IMR-90 (cell line): ENCODE results near the gene MAP1LC3A. TPM values are rescaled to one million over a fixed set of nuclear protein-coding genes. Genes with fewer than 3 reads are reported as not detected.

Experiments
- ATAC-seq: fragments of 200-7000 bp; cut with Tn5 transposase; 2 replicates; pipeline ENCODE4 v1.9.1; 2020; ENCODE audit warnings: low read depth, mild to moderate bottlenecking, moderate library complexity
- BruUV-seq: library from RNA; stranded (reverse); fragments of 400-500 nt; replicated peaks from 2 replicates; lab custom pipeline; 2021; lab: Mats Ljungman, UMichigan
- CTCF ChIA-PET: fragments of 300-600 bp; formaldehyde crosslinking; extraction: SDS; loops from one replicate; lab custom pipeline; 2021; ENCODE audit warnings: antibody characterized with exemption; lab: Yijun Ruan, JAX
- POLR2A ChIA-PET: fragments of 300-600 bp; sonication (Branson Sonifier 250); formaldehyde crosslinking; loops from one replicate; lab custom pipeline; 2022; ENCODE audit warnings: antibody characterized with exemption; ENCODE audit not compliant: unreplicated experiment; lab: Charles Lee
- DNase-seq: peaks from one replicate; pipeline ENCODE4 v3.0.0; 2013
- H2AFZ ChIP-seq: replicated peaks from 2 replicates; pipeline ENCODE3; 2013; ENCODE audit warnings: low read length, mild to moderate bottlenecking; ENCODE audit not compliant: poor library complexity
- H2AK5ac ChIP-seq: 2 replicates; pipeline ENCODE4 v1.6.1; 2013; ENCODE audit warnings: low read depth, low read length, inconsistent platforms
- H2AK9ac ChIP-seq: replicated peaks from 2 replicates; pipeline ENCODE3; 2013; ENCODE audit warnings: mild to moderate bottlenecking, low read depth, low read length, moderate library complexity; ENCODE audit not compliant: poor library complexity
- H2BK120ac ChIP-seq: 2 replicates; pipeline ENCODE4 v1.6.1; 2013; ENCODE audit warnings: low read depth, low read length, inconsistent platforms
- H2BK15ac ChIP-seq: 3 replicates; pipeline ENCODE4 v1.6.1; 2013; ENCODE audit warnings: low read depth, low read length, inconsistent platforms
- H2BK20ac ChIP-seq: 2 replicates; pipeline ENCODE4 v1.6.1; 2013; ENCODE audit warnings: low read depth, mild to moderate bottlenecking, inconsistent platforms, low read length, moderate library complexity
- H2BK5ac ChIP-seq: 2 replicates; pipeline ENCODE4 v1.6.1; 2013; ENCODE audit warnings: mild to moderate bottlenecking, low read depth, low read length, inconsistent platforms; ENCODE audit not compliant: poor library complexity, severe bottlenecking
- H3K14ac ChIP-seq: replicated peaks from 2 replicates; pipeline ENCODE4 v1.6.1; 2013; ENCODE audit warnings: low read depth, low read length, inconsistent platforms
- H3K18ac ChIP-seq: 2 replicates; pipeline ENCODE4 v1.6.1; 2013; ENCODE audit warnings: low read depth, low read length, control low read depth
- H3K23ac ChIP-seq: 2 replicates; pipeline ENCODE4 v1.6.1; 2013; ENCODE audit warnings: low read depth, low read length, inconsistent platforms
- H3K27ac ChIP-seq: 2 replicates; pipeline ENCODE4 v1.5.1; 2013; ENCODE audit warnings: mild to moderate bottlenecking, control low read depth, low read length; ENCODE audit not compliant: insufficient read depth
- H3K27me3 ChIP-seq: 2 replicates; pipeline ENCODE4 v1.6.1; 2013; ENCODE audit warnings: low read length; ENCODE audit not compliant: control insufficient read depth, insufficient read depth
- H3K36me3 ChIP-seq: 2 replicates; pipeline ENCODE4 v1.6.1; 2013; ENCODE audit warnings: low read length, mixed read lengths; ENCODE audit not compliant: control insufficient read depth, insufficient read depth
- H3K4ac ChIP-seq: 2 replicates; pipeline ENCODE4 v1.6.1; 2013; ENCODE audit warnings: low read depth, low read length, inconsistent platforms
- H3K4me1 ChIP-seq: 2 replicates; pipeline ENCODE4 v1.6.1; 2013; ENCODE audit warnings: low read length, mixed read lengths; ENCODE audit not compliant: control insufficient read depth, insufficient read depth
- H3K4me2 ChIP-seq: 2 replicates; pipeline ENCODE4 v1.6.1; 2013; ENCODE audit warnings: low read depth, mild to moderate bottlenecking, control low read depth, low read length, moderate library complexity
- H3K4me3 ChIP-seq: 2 replicates; pipeline ENCODE4 v1.5.1; 2013; ENCODE audit warnings: low read depth, mild to moderate bottlenecking, control low read depth, low read length, moderate library complexity; ENCODE audit not compliant: insufficient read depth
- H3K56ac ChIP-seq: 2 replicates; pipeline ENCODE4 v1.6.1; 2013; ENCODE audit warnings: low read length, inconsistent platforms; ENCODE audit not compliant: insufficient read depth; ENCODE audit errors: extremely low read depth
- H3K79me1 ChIP-seq, 2 experiments: 2 replicates each; pipeline ENCODE4 v1.6.1; 2013; ENCODE audit warnings: low read length in 2 of 2, inconsistent platforms in 1 of 2, low read depth in 1 of 2
- H3K9ac ChIP-seq: 2 replicates; pipeline ENCODE4 v1.6.1; 2013; ENCODE audit warnings: low read depth, low read length, control low read depth
- H3K9me1 ChIP-seq: 2 replicates; pipeline ENCODE4 v1.6.1; 2013; ENCODE audit warnings: low read length, inconsistent platforms; ENCODE audit not compliant: insufficient read depth
- H3K9me3 ChIP-seq: 2 replicates; pipeline ENCODE4 v1.6.1; 2013; ENCODE audit warnings: low read length; ENCODE audit not compliant: control insufficient read depth, insufficient read depth
- H4K20me1 ChIP-seq: 2 replicates; pipeline ENCODE4 v1.6.1; 2013; ENCODE audit warnings: low read length, inconsistent platforms; ENCODE audit not compliant: insufficient read depth
- H4K5ac ChIP-seq: 2 replicates; pipeline ENCODE4 v1.6.1; 2013; ENCODE audit warnings: mild to moderate bottlenecking, low read depth, low read length, control low read depth
- H4K8ac ChIP-seq, 2 experiments: 2 replicates each; pipeline ENCODE4 v1.6.1; 2013; ENCODE audit warnings: low read depth in 2 of 2, low read length in 2 of 2, control low read depth in 1 of 2, inconsistent platforms in 1 of 2
- H4K91ac ChIP-seq: 2 replicates; pipeline ENCODE4 v1.6.1; 2013; ENCODE audit warnings: low read depth, low read length, inconsistent platforms; ENCODE audit not compliant: insufficient read depth
- BHLHE40 ChIP-seq: fragments of 150-350 bp; IDR thresholded peaks from 2 replicates; pipeline ENCODE4 v1.6.1; 2016; ENCODE audit warnings: mild to moderate bottlenecking, low read depth, low read length
- CEBPB ChIP-seq: IDR thresholded peaks from 2 replicates; pipeline ENCODE4 v1.6.1; 2012; ENCODE audit warnings: low read depth, low read length, improper control_type of control experiment
- CHD1 ChIP-seq: IDR thresholded peaks from 2 replicates; pipeline ENCODE4 v1.6.1; 2012; ENCODE audit warnings: low read depth, low read length, improper control_type of control experiment
- ELK1 ChIP-seq: fragments of 150-350 bp; IDR thresholded peaks from 2 replicates; pipeline ENCODE4 v1.6.1; 2016; ENCODE audit warnings: low read depth, mild to moderate bottlenecking, low read length, moderate library complexity, borderline replicate concordance
- FOS ChIP-seq: fragments of 150-350 bp; IDR thresholded peaks from 2 replicates; pipeline ENCODE4 v1.6.1; 2016; ENCODE audit warnings: low read depth, low read length
- MAFK ChIP-seq: IDR thresholded peaks from 2 replicates; pipeline ENCODE4 v1.6.1; 2012; ENCODE audit warnings: low read depth, low read length, improper control_type of control experiment
- MAZ ChIP-seq: IDR thresholded peaks from 2 replicates; pipeline ENCODE4 v1.6.1; 2012; ENCODE audit warnings: low read depth, mild to moderate bottlenecking, low read length, improper control_type of control experiment, moderate library complexity, borderline replicate concordance
- MXI1 ChIP-seq: IDR thresholded peaks from 2 replicates; pipeline ENCODE4 v1.6.1; 2012; ENCODE audit warnings: low read depth, mild to moderate bottlenecking, low read length, moderate library complexity, borderline replicate concordance
- NFE2L2 ChIP-seq: fragments of 150-350 bp; IDR thresholded peaks from 2 replicates; pipeline ENCODE4 v1.6.1; 2016; ENCODE audit warnings: low read depth, mild to moderate bottlenecking, low read length
- POLR2A ChIP-seq: IDR thresholded peaks from 2 replicates; pipeline ENCODE4 v1.6.1; 2012; ENCODE audit warnings: mild to moderate bottlenecking, low read depth, low read length
- RAD21 ChIP-seq: IDR thresholded peaks from 2 replicates; pipeline ENCODE4 v1.6.1; 2012; ENCODE audit warnings: low read length, improper control_type of control experiment
- RFX5 ChIP-seq: IDR thresholded peaks from 2 replicates; pipeline ENCODE4 v1.8.0; 2012; ENCODE audit warnings: low read depth, mild to moderate bottlenecking, low read length, moderate library complexity
- SMC3 ChIP-seq: fragments of 150-350 bp; IDR thresholded peaks from 2 replicates; pipeline ENCODE4 v1.6.1; 2016; ENCODE audit warnings: low read depth, mild to moderate bottlenecking, antibody characterized with exemption, low read length, moderate library complexity
- WGBS, 2 experiments: methylation state at CpG; one replicate each; pipeline versions ENCODE4 v1.1.5 to v1.1.7; 2013; ENCODE audit warnings: missing lambda C conversion rate in 2 of 2; ENCODE audit not compliant: insufficient read length in 1 of 2; ENCODE audit errors: extremely low coverage in 2 of 2; 5-methylcytosine and 5-hydroxymethylcytosine counted together
- dilution Hi-C: fragments of 300-500 bp; cut with HindIII; formaldehyde crosslinking; loops from one replicate; pipeline ENCODE4 v1.14.3; 2018; ENCODE audit warnings: low sequenced_read_pairs; ENCODE audit not compliant: unreplicated experiment
- in situ Hi-C: fragments of 300-500 bp; cut with MboI; formaldehyde crosslinking; loops from 3 replicates; pipeline ENCODE4 v1.14.3; 2019; ENCODE audit warnings: low sequenced_read_pairs, inconsistent platforms, mixed read lengths
- intact Hi-C: fragments of 100-400 bp; cut with micrococcal nuclease; formaldehyde crosslinking; loops from 2 replicates; pipeline ENCODE4 v1.10.0; 2022
- polyA plus RNA-seq, 3 experiments: library from polyadenylated mRNA; depleted of rRNA; stranded (reverse); fragments of >200 nt; gene quantifications; 2 replicates each; pipeline ENCODE4 v1.2.3, GENCODE V29; 2012; ENCODE audit warnings: low replicate concordance in 1 of 3
- total RNA-seq: library from RNA; depleted of rRNA; stranded (reverse); fragments of >200 nt; gene quantifications from 2 replicates; pipeline ENCODE4 v1.2.3, GENCODE V29; 2012
- TF ChIP-seq, protein P1 (sequence below): conservative IDR thresholded peaks from 2 replicates; pipeline ENCODE4 v1.5.1; 2012; ENCODE audit warnings: mild to moderate bottlenecking, low read depth, low read length, improper control_type of control experiment
- TF ChIP-seq, protein P2 (sequence below): fragments of 150-350 bp; IDR thresholded peaks from 2 replicates; pipeline ENCODE4 v1.6.1; 2017; ENCODE audit warnings: mild to moderate bottlenecking, antibody characterized with exemption, low read length, low read depth

MAP1LC3A gene
- total and polyA plus RNA-seq, 2 of the 4 experiments (the other 2 are of a cell fraction) = 10.0 to 39.7 TPM

- Histone ChIP-seq H3K27me3 (no peaks in the 10 kb centered on the region), H2AFZ (no peak overlapping the region), H4K8ac (no peak overlapping the region), H2BK20ac (no peak overlapping the region), H2AK9ac (no peak overlapping the region), H2BK15ac (no peak overlapping the region), H3K79me1 (no peaks in the 10 kb centered on the region; a peak in 1 of 4 replicates), H3K9me1 (peaks cover 20% of the 10 kb centered on the region), H4K5ac (no peak overlapping the region), H2BK5ac (no peak overlapping the region), H2AK5ac (no peak overlapping the region), H3K27ac (no peak overlapping the region), H4K91ac (no peak overlapping the region), H3K9ac (no peak overlapping the region), H3K18ac (no peak overlapping the region), H3K4me1 (peaks cover 3% of the 10 kb centered on the region), H3K4ac (no peak overlapping the region), H3K14ac (no peak overlapping the region), H3K9me3 (no peaks in the 10 kb centered on the region), H2BK120ac (no peak overlapping the region), H3K4me3 (no peak overlapping the region), H3K23ac (no peak overlapping the region), H3K56ac (no peak overlapping the region), H3K4me2 (no peak overlapping the region), H4K20me1 (no peaks in the 10 kb centered on the region), H3K36me3 (no peaks in the 10 kb centered on the region)
- DNase-seq = no peak
- intact Hi-C loops (no loop called here), dilution Hi-C loops (no loop called here), in situ Hi-C loops (no loop called here)
- TF ChIP-seq CHD1 = no peak
- TF ChIP-seq, protein P1, sequence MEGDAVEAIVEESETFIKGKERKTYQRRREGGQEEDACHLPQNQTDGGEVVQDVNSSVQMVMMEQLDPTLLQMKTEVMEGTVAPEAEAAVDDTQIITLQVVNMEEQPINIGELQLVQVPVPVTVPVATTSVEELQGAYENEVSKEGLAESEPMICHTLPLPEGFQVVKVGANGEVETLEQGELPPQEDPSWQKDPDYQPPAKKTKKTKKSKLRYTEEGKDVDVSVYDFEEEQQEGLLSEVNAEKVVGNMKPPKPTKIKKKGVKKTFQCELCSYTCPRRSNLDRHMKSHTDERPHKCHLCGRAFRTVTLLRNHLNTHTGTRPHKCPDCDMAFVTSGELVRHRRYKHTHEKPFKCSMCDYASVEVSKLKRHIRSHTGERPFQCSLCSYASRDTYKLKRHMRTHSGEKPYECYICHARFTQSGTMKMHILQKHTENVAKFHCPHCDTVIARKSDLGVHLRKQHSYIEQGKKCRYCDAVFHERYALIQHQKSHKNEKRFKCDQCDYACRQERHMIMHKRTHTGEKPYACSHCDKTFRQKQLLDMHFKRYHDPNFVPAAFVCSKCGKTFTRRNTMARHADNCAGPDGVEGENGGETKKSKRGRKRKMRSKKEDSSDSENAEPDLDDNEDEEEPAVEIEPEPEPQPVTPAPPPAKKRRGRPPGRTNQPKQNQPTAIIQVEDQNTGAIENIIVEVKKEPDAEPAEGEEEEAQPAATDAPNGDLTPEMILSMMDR = no peak
- TF ChIP-seq ELK1 = no peak
- TF ChIP-seq MAFK = no peak
- no peak for TF ChIP-seq NFE2L2
- TF ChIP-seq POLR2A = no peak
- no peak for TF ChIP-seq RFX5
- TF ChIP-seq RAD21 = no peak
- no peak for TF ChIP-seq CEBPB
- TF ChIP-seq FOS = no peak
- TF ChIP-seq, protein P2, sequence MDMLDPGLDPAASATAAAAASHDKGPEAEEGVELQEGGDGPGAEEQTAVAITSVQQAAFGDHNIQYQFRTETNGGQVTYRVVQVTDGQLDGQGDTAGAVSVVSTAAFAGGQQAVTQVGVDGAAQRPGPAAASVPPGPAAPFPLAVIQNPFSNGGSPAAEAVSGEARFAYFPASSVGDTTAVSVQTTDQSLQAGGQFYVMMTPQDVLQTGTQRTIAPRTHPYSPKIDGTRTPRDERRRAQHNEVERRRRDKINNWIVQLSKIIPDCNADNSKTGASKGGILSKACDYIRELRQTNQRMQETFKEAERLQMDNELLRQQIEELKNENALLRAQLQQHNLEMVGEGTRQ = no peak
- TF ChIP-seq BHLHE40 = no peak
- TF ChIP-seq MXI1 = no peak
- TF ChIP-seq SMC3 = no peak
- no peak for TF ChIP-seq MAZ
- ATAC-seq = no peak
- ChIA-PET CTCF (no interaction called here), POLR2A (no interaction called here)
- 81% methylated on average over 4 of the region's 9 CpGs; no CpG with 5 or more reads in 1 of the 2 experiments for WGBS, 2 experiments
- BruUV-seq = no TSS peak
Measured at GRCh38 chr20:34566978-34567891, 8.7 kb downstream of the MAP1LC3A start.
